Measurements from ENCODE around the gene ARHGAP25. TPM values are rescaled to one million over a fixed set of nuclear protein-coding genes. Genes with fewer than 3 reads are reported as not detected.
A peak's percentile ranks its signal among the peaks of the same experiment; 100 is the strongest.

The ARHGAP25 gene
- total and polyA plus RNA-seq, 2 experiments from 2014 or later = 1.9 to 2.0 TPM

DNA sequence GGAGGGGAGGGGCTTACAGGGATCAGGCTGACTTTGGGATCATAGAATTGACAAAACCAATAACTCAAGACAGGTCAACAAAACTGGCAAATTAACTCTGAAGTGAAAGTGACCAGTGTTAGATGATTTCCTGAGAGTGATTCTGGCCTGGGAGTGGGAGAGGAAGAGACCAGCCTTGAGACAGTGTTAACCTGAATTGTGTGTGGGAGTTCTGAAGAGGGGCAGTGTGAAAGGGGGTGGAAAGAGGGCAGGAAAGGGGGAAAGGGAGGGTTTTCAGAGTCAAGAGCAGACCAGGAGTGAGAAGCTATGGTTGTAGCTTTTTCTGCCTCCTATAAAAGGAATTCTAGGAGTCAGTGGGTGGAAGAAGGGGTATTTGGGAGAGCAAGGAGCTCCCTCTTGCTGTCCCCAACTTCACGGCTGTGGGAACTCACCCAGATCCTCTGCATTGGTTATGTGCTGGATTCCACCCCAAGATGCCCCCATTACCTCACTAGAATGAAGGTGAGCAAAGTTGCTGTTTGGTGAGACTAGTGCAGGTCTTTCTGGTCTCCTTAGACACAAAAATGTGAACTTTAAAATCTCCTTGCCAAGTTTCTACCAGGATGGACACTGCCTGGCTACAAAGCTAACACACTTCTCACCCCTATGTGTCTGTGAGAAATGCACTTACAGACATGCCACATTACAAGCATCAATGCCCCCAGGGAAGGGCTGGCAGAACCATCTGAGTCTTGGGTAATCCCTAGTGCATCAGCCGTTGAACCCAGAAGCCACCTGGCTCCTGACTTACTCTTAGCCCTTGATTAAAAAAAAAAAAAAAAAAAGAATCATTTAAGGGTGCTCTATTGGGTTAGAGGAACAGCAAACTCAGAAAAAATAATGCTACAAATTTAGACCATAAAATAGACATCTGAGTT is 75.0 kb downstream of the ARHGAP25 start (continued):
- TF ChIP-seq, protein P1, sequence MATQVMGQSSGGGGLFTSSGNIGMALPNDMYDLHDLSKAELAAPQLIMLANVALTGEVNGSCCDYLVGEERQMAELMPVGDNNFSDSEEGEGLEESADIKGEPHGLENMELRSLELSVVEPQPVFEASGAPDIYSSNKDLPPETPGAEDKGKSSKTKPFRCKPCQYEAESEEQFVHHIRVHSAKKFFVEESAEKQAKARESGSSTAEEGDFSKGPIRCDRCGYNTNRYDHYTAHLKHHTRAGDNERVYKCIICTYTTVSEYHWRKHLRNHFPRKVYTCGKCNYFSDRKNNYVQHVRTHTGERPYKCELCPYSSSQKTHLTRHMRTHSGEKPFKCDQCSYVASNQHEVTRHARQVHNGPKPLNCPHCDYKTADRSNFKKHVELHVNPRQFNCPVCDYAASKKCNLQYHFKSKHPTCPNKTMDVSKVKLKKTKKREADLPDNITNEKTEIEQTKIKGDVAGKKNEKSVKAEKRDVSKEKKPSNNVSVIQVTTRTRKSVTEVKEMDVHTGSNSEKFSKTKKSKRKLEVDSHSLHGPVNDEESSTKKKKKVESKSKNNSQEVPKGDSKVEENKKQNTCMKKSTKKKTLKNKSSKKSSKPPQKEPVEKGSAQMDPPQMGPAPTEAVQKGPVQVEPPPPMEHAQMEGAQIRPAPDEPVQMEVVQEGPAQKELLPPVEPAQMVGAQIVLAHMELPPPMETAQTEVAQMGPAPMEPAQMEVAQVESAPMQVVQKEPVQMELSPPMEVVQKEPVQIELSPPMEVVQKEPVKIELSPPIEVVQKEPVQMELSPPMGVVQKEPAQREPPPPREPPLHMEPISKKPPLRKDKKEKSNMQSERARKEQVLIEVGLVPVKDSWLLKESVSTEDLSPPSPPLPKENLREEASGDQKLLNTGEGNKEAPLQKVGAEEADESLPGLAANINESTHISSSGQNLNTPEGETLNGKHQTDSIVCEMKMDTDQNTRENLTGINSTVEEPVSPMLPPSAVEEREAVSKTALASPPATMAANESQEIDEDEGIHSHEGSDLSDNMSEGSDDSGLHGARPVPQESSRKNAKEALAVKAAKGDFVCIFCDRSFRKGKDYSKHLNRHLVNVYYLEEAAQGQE (IDR thresholded peaks at IDR 0.05; ENCODE audit: unreplicated experiment) = no peak
- TF ChIP-seq, protein P2, sequence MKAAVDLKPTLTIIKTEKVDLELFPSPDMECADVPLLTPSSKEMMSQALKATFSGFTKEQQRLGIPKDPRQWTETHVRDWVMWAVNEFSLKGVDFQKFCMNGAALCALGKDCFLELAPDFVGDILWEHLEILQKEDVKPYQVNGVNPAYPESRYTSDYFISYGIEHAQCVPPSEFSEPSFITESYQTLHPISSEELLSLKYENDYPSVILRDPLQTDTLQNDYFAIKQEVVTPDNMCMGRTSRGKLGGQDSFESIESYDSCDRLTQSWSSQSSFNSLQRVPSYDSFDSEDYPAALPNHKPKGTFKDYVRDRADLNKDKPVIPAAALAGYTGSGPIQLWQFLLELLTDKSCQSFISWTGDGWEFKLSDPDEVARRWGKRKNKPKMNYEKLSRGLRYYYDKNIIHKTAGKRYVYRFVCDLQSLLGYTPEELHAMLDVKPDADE (IDR thresholded peaks at IDR 0.05) = no peak
- TF ChIP-seq POLR2AphosphoS5 (IDR thresholded peaks at IDR 0.05; ENCODE audit: low read depth) = no peak
- TF ChIP-seq NANOG (IDR thresholded peaks at IDR 0.05; ENCODE audit: borderline replicate concordance) = no peak
- no peak for TF ChIP-seq EZH2phosphoT487 (IDR thresholded peaks at IDR 0.05; ENCODE audit: unreplicated experiment)

DNA sequence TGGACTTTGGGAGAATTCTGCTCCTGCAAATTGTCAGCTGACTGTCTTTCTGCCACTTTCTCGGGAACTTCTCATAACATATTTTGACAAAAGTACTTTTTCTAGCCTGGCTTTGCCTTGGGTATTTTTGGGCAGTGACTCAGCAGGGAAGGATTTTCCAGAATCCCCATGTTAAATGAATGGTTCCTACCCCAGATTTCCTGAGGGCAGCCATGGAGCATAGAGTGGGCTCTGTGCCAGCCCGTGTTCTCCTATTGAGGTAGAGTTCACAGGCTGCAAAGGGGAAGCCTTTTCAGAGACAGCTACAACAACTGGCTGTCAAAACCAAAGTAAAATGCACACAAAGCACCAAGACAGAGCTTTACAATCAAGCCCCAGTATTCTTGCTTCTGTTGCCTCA is 76.8 kb downstream of the ARHGAP25 start:
- Histone ChIP-seq H3K9me2 (ENCODE audit: insufficient read depth) (no peaks in the 10 kb centered on the region), H3K79me2 (replicated peaks; ENCODE audit: insufficient read depth) (no peaks in the 10 kb centered on the region), H3K4me2 (no peak overlapping the region), H3K36me3 (ENCODE audit: insufficient read depth) (no peaks in the 10 kb centered on the region), H3K27ac (ENCODE audit: low read depth) (no peak overlapping the region), H3K4me3 (no peak overlapping the region), H3F3A (replicated peaks; ENCODE audit: low read depth) (no peaks in the 10 kb centered on the region), H2AFZ (no peak overlapping the region), H3K4me1 (ENCODE audit: insufficient read depth) (peaks cover 7% of the 10 kb centered on the region), H3K27me3 (ENCODE audit: insufficient read depth) (no peaks in the 10 kb centered on the region), H4K20me1 (replicated peaks; ENCODE audit: insufficient read depth) (no peaks in the 10 kb centered on the region)
- no peaks in the 10 kb centered on the region for H3K36me3 Mint-ChIP-seq (ENCODE audit: low read depth)
- TF ChIP-seq CREB1 (CRISPR knock-in tag; IDR thresholded peaks at IDR 0.05; ENCODE audit: low read depth) (no peak), STAT1 (IDR thresholded peaks at IDR 0.05; ENCODE audit: unreplicated experiment) (no peak), JUNB (IDR thresholded peaks at IDR 0.05; ENCODE audit: unreplicated experiment) (no peak)
- TF ChIP-seq, protein P3, sequence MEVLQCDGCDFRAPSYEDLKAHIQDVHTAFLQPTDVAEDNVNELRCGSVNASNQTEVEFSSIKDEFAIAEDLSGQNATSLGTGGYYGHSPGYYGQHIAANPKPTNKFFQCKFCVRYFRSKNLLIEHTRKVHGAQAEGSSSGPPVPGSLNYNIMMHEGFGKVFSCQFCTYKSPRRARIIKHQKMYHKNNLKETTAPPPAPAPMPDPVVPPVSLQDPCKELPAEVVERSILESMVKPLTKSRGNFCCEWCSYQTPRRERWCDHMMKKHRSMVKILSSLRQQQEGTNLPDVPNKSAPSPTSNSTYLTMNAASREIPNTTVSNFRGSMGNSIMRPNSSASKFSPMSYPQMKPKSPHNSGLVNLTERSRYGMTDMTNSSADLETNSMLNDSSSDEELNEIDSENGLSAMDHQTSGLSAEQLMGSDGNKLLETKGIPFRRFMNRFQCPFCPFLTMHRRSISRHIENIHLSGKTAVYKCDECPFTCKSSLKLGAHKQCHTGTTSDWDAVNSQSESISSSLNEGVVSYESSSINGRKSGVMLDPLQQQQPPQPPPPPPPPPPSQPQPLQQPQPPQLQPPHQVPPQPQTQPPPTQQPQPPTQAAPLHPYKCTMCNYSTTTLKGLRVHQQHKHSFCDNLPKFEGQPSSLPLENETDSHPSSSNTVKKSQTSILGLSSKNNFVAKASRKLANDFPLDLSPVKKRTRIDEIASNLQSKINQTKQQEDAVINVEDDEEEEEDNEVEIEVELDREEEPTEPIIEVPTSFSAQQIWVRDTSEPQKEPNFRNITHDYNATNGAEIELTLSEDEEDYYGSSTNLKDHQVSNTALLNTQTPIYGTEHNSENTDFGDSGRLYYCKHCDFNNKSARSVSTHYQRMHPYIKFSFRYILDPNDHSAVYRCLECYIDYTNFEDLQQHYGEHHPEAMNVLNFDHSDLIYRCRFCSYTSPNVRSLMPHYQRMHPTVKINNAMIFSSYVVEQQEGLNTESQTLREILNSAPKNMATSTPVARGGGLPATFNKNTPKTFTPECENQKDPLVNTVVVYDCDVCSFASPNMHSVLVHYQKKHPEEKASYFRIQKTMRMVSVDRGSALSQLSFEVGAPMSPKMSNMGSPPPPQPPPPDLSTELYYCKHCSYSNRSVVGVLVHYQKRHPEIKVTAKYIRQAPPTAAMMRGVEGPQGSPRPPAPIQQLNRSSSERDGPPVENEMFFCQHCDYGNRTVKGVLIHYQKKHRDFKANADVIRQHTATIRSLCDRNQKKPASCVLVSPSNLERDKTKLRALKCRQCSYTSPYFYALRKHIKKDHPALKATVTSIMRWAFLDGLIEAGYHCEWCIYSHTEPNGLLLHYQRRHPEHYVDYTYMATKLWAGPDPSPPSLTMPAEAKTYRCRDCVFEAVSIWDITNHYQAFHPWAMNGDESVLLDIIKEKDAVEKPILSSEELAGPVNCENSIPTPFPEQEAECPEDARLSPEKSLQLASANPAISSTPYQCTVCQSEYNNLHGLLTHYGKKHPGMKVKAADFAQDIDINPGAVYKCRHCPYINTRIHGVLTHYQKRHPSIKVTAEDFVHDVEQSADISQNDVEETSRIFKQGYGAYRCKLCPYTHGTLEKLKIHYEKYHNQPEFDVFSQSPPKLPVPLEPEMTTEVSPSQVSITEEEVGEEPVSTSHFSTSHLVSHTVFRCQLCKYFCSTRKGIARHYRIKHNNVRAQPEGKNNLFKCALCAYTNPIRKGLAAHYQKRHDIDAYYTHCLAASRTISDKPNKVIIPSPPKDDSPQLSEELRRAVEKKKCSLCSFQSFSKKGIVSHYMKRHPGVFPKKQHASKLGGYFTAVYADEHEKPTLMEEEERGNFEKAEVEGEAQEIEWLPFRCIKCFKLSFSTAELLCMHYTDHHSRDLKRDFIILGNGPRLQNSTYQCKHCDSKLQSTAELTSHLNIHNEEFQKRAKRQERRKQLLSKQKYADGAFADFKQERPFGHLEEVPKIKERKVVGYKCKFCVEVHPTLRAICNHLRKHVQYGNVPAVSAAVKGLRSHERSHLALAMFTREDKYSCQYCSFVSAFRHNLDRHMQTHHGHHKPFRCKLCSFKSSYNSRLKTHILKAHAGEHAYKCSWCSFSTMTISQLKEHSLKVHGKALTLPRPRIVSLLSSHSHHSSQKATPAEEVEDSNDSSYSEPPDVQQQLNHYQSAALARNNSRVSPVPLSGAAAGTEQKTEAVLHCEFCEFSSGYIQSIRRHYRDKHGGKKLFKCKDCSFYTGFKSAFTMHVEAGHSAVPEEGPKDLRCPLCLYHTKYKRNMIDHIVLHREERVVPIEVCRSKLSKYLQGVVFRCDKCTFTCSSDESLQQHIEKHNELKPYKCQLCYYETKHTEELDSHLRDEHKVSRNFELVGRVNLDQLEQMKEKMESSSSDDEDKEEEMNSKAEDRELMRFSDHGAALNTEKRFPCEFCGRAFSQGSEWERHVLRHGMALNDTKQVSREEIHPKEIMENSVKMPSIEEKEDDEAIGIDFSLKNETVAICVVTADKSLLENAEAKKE (CRISPR knock-in tag; IDR thresholded peaks at IDR 0.05) = no peak
- peaks cover 3% of the 10 kb centered on the region for H3K27me3 Mint-ChIP-seq (ENCODE audit: insufficient read depth, low read depth, poor library complexity)
- H3K4me3 Mint-ChIP-seq = no peak overlapping the region
- H3K9me3 Mint-ChIP-seq = no peaks in the 10 kb centered on the region
- H3K27ac Mint-ChIP-seq = peak overlapping the region; percentile 55; the same call in 1 of the 2 replicates
- ATAC-seq (no peak), DNase-seq (ENCODE audit: low spot score) (no peak)
- peaks cover 11% of the 10 kb centered on the region for H3K4me1 Mint-ChIP-seq
